ENCODE data around the gene HPCAL1.
"Not testable (repeated sequence)": the region's sequence is repeated elsewhere in the genome, so short reads cannot be mapped to it uniquely, and the experiment has no call there.

The HPCAL1 gene

DNA sequence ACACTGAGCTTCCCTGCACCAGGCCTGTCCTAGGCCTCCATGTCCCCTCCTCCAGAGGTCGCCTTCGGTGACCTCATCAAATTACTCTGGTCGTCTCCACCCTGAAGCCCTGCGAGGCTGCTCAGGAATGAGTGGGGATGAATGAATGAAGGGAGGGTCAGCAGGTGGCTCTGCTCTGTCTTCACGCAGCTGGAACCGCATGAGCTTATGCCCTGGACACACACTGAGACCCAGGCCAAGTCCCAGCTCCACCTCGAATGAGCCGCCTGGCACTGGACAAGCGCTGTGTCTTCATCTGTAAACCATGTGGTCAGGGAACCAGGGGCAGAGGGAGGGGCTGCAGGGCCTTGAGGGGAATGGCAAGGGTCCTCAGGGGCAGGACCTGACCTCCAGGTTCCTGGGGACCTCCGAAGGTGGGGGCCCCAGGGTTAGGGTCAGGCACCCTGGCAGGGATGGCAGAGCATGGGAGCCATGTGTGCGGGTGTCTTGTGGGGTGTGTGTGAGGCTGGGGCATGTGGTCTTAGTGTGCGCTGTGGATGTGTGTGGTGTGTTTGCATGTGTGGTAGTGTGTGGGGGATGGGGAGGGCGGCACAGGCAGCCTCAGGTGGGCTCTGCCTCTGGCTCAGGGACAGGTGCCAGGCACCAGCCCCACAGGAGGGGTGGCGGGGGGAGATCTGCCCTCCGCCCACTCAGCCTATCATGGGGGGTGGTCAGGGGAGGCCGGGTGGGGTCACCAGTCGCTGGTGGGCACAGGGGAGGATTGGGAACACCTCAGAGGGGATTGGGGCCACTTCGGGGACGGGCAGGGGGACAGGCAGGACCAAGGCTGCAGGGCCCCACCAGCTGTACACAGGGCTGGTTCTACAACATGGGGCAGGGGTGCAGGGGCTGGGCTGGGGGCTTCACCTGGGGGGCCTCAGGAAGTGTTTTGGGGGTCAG, 131.5 kb downstream of the HPCAL1 start:
- no peak for DNase-seq

DNA sequence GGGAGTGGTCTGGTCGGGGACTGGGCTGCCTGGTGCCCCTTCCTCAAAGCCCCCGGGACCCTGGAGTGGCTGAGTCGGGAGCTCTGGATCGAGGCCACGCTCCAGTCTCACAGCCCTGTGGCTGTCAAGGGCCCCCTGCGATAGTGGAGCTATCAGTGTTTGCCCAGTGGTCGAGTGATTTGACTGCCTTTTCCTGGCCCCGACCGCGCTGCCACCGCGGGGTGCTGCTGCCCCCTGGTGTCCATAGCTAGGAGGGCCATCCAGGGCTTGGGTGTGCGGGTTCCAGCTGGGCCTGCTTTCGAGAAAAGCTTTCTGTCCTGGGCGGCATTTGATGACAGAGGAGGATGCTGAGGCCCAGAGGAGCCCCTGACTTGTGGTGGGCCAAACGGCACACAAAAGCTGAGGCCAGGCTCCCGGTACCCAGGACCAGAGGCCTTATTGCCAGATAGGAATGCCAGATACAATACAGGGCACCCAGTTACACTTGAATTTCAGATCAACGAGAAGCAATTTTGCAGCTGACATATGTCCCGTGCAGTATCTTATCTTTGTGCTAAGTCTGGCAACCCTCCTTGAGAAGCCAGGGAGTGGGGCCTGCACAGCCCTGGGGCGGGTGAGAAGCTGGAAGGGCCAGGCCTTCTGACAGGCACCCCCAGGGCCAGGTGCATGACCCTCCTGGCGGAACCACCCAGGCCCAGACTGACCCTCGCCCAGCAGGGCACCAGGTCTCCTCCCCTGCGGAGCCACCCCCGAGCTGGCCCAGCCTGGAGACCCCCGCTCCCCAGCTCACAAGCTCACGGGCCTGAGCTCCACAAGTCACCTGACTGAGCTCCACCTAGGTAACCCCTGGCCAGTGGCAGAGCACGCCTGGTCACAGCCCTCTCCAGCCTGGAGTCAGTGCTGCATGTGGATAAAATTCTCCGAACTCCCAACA, 132.4 kb downstream of the HPCAL1 start:
- peak in 54 of 58 donors; percentile 8 to 78 (median 48) for DNase-seq

DNA sequence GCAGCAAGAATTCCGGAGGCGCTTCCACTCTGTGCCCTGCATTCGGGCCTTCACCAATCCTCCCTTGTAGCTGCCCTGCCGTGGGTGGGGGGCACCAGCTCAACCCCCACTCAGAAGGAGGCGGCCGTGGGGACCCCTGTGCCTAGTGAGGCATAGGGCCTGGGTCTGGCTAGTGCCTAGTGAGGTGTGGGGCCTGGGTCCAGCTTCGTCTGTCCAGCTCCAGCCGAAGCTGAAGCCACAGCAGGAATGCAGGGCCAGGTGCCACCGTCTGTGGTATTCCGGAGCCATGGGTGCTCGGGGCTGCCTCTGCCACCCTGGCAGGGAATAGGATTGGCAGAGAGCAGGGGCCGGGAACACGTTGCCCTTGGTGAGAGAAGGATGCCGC, 133.1 kb downstream of the HPCAL1 start:
- no peak for DNase-seq

DNA sequence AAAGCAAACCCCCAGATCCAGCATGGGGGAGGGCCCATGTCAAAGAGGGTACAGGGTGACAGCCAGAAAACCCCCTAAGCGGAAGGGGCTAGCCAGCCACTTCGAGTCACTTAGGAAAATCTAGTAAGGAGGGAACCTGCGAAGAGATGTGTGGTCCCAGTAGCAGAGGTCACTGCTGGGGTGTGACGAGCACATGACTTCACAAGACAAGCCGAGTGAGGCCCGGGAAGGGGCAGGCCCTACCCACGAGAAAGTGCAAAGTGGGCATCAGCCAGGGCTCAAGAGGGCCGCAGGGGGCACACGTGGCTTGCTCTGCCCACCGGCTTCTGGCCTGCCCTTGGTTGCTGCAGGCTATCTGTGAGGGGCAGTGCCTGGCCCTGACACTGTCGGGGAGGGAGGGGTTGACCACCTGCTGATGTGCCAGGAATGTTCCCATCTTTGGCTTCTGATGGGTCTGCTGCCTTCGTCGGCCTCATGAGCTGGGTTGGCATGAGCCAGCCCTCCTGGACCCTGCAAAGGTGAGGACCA, 133.9 kb downstream of the HPCAL1 start:
- DNase-seq = no peak

DNA sequence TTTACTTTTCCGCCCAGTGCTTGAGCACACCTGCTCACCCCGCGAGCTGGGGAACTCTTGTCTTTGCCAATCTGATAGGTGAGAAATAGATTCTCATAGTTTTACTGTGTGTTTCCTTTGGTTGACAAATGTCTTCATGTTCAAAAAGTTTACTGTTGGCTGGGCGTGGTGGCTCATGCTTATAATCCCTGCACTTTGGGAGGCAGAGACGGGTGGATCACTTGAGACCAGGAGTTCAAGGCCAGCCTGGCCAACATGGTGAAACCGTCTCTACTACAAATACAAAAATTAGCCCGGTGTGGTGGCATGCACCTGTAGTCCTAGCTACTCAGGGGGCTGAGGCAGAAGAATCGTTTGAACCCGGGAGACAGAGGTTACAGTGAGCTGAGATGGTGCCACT, 135.1 kb downstream of the HPCAL1 start:
- no peak for DNase-seq

DNA sequence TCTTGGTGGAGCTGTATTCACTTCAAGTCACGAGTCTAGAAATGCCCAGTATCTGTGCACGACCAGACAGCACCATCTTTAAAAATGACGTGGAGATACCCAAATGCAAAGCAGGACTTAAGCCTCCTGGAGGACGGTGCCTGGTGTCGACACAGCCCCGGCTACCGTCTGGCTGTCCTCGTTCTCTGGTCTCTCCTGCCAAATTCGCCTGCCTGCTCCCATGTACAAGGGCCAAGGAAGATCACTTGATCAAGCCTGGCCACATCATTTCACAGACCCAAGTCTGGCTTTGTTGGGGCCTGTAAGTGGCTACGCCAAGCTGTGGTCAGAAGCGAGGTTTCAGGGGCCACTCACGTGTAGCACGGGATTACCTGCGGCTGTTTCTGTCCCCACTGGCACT, 136.0 kb downstream of the HPCAL1 start:
- peak in 1 of 58 donors; percentile 4 for DNase-seq

DNA sequence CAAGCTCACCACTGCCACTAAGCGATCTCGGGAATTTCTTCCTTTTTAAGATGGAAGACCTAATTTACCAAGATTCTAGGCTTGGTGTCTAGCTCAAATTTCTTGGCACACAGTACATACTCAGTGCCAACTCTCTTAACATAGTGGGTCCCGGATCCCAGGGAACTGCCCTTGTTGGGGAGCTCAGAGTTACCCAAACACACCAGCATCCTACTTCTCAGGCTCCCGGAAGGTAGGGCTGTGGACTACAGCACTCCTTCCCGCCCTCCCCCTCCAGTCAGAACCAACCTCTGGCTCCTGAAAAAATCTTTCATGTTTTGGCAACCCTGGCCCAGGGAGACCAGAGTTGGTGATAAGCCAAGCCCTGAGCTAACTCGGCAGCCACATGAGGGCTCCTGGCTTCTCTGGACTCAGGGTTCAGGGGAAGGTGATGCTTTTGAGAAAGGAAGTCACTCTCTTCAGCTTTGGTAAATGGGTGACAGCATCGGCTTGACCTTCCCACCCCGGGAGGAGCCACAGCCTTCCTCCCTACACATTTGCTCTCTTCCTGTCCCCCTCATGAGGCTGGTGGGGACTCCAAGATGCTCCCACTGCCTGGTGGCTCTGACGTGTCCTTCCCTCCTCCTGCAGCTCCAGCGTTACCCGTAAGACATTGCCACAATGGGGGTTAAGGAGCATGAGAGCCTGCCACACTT, 136.6 kb downstream of the HPCAL1 start:
- DNase-seq = peak in 2 of 58 donors; percentile 2 to 26

DNA sequence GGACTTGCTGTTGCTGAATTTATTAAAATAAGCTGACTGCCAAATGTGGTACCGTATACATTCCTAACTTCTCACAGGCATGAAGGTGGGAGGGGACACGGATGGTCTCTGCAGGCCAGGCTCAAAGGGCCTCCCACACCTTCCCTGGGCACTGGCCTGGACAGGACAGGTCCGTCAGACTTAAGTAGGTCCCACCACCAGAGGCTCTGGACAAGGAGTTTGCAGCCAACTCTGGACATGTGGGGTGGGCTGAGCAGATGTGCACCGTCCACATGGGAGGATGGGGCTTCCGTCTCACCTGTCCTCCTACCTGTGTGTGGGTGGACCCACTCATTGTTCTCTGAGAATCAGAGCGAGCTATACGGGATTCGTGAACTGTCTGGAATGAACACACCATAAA, 137.3 kb downstream of the HPCAL1 start:
- no peak for DNase-seq

DNA sequence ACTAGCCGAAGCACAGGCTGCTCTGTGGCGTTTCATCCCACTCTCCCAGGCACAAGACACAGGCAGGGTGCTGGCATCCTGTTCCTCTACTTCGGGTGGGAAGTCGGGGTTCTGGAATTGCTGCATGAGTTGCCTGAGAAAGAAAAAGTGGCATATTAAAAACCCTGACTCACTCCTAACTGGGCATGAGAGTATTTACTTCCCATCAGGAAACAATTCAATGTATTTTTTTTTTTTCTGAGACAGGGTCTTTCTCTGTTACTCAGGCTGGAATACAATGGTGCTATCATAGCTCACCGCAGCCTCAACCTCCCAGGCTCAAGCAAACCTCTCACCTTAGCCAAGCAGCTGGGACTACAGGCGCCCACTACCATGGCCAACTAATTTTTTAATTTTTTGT, 138.0 kb downstream of the HPCAL1 start:
- DNase-seq = no peak

DNA sequence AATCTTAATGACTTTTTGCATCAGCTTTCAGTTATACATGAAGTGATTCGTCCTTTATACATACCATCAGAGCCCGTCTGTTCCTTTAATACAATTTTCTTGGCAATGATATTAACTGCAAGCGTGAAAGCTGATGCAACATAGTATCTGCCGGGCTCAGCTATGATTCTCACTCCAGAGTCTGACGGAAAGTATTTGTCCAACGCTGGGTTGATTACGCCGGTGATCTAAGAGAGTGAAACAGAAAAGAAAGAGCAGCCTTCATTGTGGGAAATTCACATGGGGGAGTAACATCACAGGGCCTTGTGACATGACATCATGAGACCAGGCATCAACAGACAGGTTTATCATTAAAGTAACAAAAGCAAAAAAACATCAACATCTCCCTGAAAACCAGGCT, 139.2 kb downstream of the HPCAL1 start:
- DNase-seq = no peak

DNA sequence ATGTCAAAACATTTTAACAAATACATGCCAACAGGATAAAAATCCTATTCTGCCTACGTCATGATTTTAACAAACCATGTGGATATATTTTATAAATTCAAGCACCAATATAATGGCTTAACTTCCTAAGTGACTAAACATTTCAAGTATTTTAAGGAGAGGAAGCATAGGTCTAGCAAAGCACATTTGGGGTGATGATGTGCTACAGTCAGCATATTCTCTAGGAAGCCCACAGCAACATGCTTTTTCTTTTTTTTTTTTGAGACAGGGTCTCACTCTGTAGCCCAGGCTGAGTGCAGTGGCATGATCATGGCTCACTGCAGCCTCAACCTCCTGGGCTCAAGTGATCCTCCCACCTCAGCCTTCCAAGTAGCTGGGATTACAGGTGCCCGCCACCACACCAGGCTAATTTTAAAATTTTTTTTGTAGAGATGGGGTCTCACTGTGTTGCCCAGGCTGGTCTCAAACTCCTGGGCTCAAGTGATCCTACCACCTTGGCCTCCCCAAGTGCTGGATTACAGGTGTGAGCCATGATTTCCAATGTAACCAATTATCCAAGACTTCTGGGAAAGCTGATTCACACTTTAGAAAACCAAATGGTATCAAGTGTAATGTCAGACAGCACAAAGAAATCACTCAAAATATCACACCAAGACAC, 139.9 kb downstream of the HPCAL1 start:
- not testable (repeated sequence) for DNase-seq

DNA sequence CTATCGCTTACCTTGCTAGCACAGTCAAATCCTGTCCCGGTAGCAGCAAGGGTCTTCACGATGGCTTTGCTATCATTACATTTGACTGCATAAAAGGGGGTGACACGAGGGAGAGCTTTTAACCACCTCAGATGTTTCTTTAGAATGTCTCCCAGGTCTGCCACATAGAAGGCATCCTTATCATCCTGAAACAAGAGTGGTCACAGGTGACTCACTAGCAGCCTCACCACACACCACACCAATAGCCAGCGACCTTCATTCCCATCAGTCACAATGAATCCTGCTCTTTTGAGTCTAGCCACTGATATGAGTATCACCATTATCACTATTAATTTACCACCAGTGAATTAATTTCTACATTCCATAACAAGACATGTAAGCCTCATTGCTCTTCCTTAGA, 141.8 kb downstream of the HPCAL1 start:
- DNase-seq = no peak

DNA sequence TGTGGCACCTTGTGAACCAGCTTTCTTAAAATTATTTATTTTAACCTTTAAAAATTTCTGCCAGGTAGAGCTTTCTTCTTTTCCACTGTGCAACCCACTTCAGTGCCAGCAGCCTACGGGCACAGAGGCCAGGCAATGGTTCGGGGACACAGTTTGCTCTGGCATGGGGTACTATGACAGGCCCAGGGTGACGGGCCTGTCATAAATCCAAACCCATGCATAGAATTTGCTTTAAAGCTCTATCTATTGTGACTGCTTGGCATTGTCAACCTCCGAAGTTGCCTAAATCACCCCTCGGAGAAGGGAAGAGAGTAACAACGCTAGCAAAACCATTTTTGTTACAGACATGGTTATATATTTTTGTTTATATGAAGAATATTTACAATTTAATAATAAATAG, 143.9 kb downstream of the HPCAL1 start:
- DNase-seq = no peak

DNA sequence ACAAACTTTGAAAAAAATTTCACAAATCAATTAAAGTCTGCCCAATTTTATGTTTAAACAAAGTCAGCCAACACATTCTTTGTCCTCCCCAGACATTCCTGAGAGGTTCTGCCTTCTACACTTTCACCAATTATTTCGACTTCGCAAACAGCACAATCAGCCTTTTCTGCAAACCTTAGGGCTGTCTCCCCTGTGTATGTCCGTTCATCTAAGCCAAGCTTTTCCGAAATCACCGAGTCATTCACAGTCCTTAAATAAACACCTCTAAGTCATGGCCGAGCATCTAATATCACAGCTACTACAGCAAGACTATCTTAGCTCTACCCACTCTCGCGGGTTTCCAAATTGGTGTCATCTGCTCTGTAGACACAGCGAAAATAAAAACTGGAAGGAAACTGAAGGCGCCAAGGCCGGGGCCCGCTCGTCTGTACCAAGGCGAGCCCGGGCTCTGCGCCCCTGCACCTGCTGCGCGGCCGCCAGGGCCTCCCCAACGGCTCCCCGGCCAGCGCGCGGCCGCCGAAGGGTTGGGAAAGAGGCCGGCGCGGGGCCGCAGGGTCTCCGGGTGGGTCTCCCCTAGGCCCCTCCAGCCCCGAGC, 144.7 kb downstream of the HPCAL1 start:
- peak in 24 of 58 donors; percentile 20 to 78 (median 55) for DNase-seq

DNA sequence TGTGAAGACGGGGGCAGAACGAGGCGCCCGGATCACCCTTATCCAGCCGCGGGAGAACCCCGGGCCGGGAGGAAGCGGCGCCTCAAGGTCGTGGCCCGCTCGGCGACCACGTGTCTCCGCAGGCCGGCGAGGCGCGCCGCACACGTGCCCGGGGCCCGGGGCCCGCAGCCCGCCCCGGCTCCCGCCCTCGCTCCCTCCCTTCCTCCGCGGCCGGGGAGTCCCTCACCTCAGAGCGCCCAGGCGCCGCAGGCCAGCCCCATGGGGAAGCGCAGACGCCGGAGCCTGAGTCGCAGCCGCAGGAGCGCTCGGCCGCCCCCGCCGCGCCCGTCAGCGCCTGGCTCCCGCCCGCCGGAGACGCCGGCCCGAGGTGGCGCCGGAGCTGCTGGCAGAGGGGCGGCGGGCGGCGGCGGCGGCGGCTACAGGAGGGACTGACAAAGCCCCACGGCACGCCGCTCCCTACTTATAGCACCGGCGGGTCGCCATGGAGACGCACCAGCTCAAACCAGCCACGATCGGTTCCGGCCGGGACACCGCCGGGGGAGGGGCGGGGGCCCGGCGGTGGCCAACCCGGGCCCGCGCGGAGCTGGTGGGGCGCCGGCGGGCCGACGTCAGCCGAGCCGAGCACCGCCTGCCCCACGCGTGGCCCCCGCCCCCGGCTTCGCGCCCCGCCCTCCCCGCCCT, 145.3 kb downstream of the HPCAL1 start, which contains the start of gene ODC1:
Gene ODC1 (minus strand): TSS at position 433 of the 681 bp plus-strand sequence. CDS start 3,295 bp downstream, outside the sequence.
- peak; percentile 47 to 99 (median 92) for DNase-seq

DNA sequence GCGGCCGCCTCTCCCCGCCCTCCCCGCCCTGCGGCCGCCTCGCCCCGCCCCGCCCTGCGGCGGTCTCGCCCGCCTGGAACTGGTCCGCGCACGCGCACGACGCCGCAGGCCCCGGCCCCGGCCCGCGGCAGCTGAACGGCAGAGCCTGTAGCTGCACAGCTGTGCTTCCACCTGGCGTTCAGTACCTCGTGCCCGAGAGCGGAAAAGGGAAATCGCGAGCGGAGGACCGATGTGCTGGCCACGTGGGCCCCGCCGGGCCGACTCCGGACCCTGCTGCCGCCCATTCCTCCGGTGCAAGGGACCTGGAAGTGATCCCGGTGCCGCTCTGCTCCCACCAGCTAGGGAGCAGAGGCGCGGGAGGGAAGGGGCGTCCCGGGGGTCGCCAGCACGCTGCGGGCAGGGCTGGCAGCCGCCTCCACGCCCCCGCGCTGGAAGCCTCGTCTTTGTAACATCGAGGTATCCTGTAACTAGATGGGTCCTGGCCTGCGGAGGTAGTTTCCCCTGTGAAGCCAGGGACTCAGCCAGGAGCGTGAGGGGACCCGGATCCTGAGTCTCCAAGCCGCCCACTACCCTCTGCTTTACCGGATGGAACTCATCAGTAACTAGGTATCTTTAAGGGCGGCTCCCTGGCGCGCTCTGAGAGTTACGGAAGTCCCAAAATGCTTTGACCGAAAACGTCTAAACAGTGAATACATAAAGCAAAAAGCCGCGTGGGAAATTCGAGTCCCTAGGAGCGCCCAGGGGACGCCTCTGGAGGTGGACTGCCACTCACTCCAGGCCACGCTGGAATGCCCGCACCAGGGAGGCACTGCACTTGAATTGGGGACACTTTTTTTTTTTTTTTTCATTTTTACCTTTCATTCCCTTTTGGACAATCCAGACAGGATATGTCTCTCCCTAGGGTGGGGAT, 146.1 kb downstream of the HPCAL1 start:
- DNase-seq = peak in 39 of 58 donors; percentile 46 to 99 (median 93)

DNA sequence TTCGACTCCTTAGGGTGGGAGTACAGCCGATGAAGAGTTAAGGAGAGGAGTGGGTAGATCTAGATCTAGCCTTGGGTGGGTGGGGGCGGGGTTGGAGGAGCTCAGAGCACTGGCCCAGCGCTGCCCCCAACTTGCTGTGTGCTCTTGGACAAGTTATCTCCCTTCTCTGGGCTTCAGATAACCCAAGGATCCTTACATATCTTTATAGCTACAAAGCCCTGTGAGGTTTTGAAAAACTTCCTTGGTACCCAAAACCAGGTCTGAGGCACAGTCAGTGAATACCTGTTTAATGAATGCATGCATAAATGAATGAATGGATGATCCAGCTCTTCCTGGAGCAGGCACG, 146.8 kb downstream of the HPCAL1 start:
- DNase-seq = no peak
